Measurements from ENCODE around the gene UCK1.

- TF ChIP-seq EZH2 (IDR thresholded peaks at IDR 0.05; ENCODE audit: low read length) = no peak
- TF ChIP-seq CTCF (optimal IDR thresholded peaks at IDR 0.05 in 1 of 3, IDR thresholded peaks at IDR 0.05 in 1 of 3, conservative IDR thresholded peaks at IDR 0.05 in 1 of 3; ENCODE audit: extremely low read depth in 1 of 3, insufficient read depth in 2 of 3, low read length in 3 of 3) = no peak
These were observed 43.9 kb upstream of the UCK1 start for GRCh38 chr9:131574730-131575640.

All from keratinocyte (primary cell).